GM12878 (cell line): ENCODE data around the gene STRA6. TPM values are rescaled to one million over a fixed set of nuclear protein-coding genes. Genes with fewer than 3 reads are reported as not detected.

Experiments used
- ATAC-seq: fragments of 200-7000 bp; cut with Tn5 transposase; 3 replicates; pipeline ENCODE4 v1.9.1; 2020; ENCODE audit warnings: mild to moderate bottlenecking, moderate library complexity
- BruUV-seq: library from RNA; stranded (reverse); fragments of 400-500 nt; replicated peaks from 2 replicates; lab custom pipeline; 2021; lab: Mats Ljungman, UMichigan
- CTCF ChIA-PET: fragments of 300-600 bp; sonication (Branson Sonifier 250); formaldehyde crosslinking; extraction: SDS; loops from one replicate; lab custom pipeline; 2021; ENCODE audit warnings: inconsistent platforms; lab: Yijun Ruan, JAX
- POLR2A ChIA-PET: fragments of 350-600 bp; formaldehyde crosslinking; extraction: SDS; loops from one replicate; lab custom pipeline; 2021; ENCODE audit warnings: inconsistent platforms; lab: Charles Lee
- RAD21 ChIA-PET: fragments of 300-600 bp; sonication (Branson Sonifier 250); formaldehyde crosslinking; loops from one replicate; lab custom pipeline; 2023; ENCODE audit warnings: antibody characterized with exemption; ENCODE audit not compliant: unreplicated experiment; lab: Charles Lee
- SMC1A ChIA-PET: fragments of 300-600 bp; sonication (Branson Sonifier 250); formaldehyde crosslinking; loops from one replicate; lab custom pipeline; 2023; ENCODE audit not compliant: unreplicated experiment, uncharacterized antibody; lab: Charles Lee
- DNase-seq: peaks from one replicate; pipeline ENCODE4 v3.0.0-alpha.2; 2011; ENCODE audit warnings: low read depth, low spot score
- FAIRE-seq: peaks from 3 replicates; lab custom pipeline; 2011; peaks lifted over from hg19 to GRCh38; lab: Jason Lieb, UNC
- H2AFZ ChIP-seq: 2 replicates; pipeline ENCODE4 v1.6.0; 2011; ENCODE audit warnings: low read depth, low read length, control low read depth; ENCODE audit not compliant: control insufficient read depth
- H3K27ac ChIP-seq: 2 replicates; pipeline ENCODE4 v1.5.1; 2011; ENCODE audit warnings: control low read depth; ENCODE audit not compliant: control insufficient read depth, insufficient read depth
- H3K27me3 ChIP-seq, 2 experiments: replicated peaks in 1 of 2; 2 replicates each; pipeline versions ENCODE4 v1.6.0 to v1.6.1; 2011; ENCODE audit warnings: low read length in 1 of 2; ENCODE audit not compliant: control insufficient read depth in 2 of 2, insufficient read depth in 2 of 2
- H3K36me3 ChIP-seq, 2 experiments: 2 replicates each; pipeline ENCODE4 v1.5.1; 2011; ENCODE audit warnings: low read length in 1 of 2; ENCODE audit not compliant: control insufficient read depth in 2 of 2, insufficient read depth in 2 of 2
- H3K4me1 ChIP-seq: 2 replicates; pipeline ENCODE4 v1.6.1; 2011; ENCODE audit warnings: mild to moderate bottlenecking, low read length, moderate library complexity, mixed read lengths; ENCODE audit not compliant: control insufficient read depth, insufficient read depth
- H3K4me2 ChIP-seq: 2 replicates; pipeline ENCODE4 v1.6.0; 2011; ENCODE audit warnings: control low read depth; ENCODE audit not compliant: control insufficient read depth, insufficient read depth
- H3K4me3 ChIP-seq: fragments of 200-600 bp; sonication (generic); 2 replicates; pipeline ENCODE4 v1.5.1; 2016
- H3K79me2 ChIP-seq: 2 replicates; pipeline ENCODE4 v1.6.0; 2011; ENCODE audit warnings: low read length; ENCODE audit not compliant: control insufficient read depth, insufficient read depth
- H3K9ac ChIP-seq: 2 replicates; pipeline ENCODE4 v1.8.0; 2011; ENCODE audit warnings: low read length, control low read depth, mixed read lengths; ENCODE audit not compliant: control insufficient read depth, insufficient read depth
- H3K9me3 ChIP-seq: replicated peaks from 3 replicates; pipeline ENCODE4 v1.5.1; 2011; ENCODE audit warnings: mild to moderate bottlenecking, low read length; ENCODE audit not compliant: control insufficient read depth, insufficient read depth
- H4K20me1 ChIP-seq: 2 replicates; pipeline ENCODE4 v1.6.0; 2011; ENCODE audit not compliant: control insufficient read depth, insufficient read depth
- CEBPB ChIP-seq, 2 experiments: fragments of 150-350 bp in 1 of 2; IDR thresholded peaks; 2 replicates each; pipeline ENCODE4 v1.6.1; 2012 to 2014; ENCODE audit warnings: low read depth in 2 of 2, low read length in 2 of 2, borderline replicate concordance in 1 of 2, inconsistent platforms in 1 of 2
- KLF5 ChIP-seq: fragments of 450-650 bp; IDR thresholded peaks from 2 replicates; pipeline ENCODE4 v1.6.1; 2014; ENCODE audit warnings: mild to moderate bottlenecking; ENCODE audit not compliant: partially characterized antibody
- PML ChIP-seq: IDR thresholded peaks from 2 replicates; pipeline ENCODE4 v1.6.1; 2012; ENCODE audit warnings: low read length, inconsistent platforms
- ZNF274 ChIP-seq: IDR thresholded peaks from one replicate; pipeline ENCODE4 v1.8.0; 2011; ENCODE audit not compliant: insufficient read length, insufficient read depth
- WGBS: methylation state at CpG from one replicate; pipeline ENCODE4 v1.1.6; 2016; ENCODE audit warnings: low lambda C conversion rate; ENCODE audit not compliant: insufficient replicate concordance, insufficient coverage; ENCODE audit errors: missing lambda C conversion rate; 5-methylcytosine and 5-hydroxymethylcytosine counted together
- in situ Hi-C: fragments of 300-500 bp; cut with MboI; formaldehyde crosslinking; loops from 9 replicates; pipeline ENCODE4 v1.14.3; 2018; ENCODE audit warnings: mixed read lengths
- intact Hi-C: fragments of 100-400 bp; cut with micrococcal nuclease; formaldehyde crosslinking; loops from one replicate; pipeline ENCODE4 v1.14.2; 2022; ENCODE audit not compliant: unreplicated experiment
- polyA plus RNA-seq, 11 experiments: library from polyadenylated mRNA; depleted of rRNA in 4 of 11; unstranded in 6 of 11; stranded (reverse) in 5 of 11; fragments of >200 nt; fragmentation: Nextera tagmentation in 4 of 11; fragmentation: Illumina TruSeq in 1 of 11; extraction: Ambion mirVana in 4 of 11; extraction: Trizol in 1 of 11; gene quantifications; 1 replicate in 1 of 11; 2 replicates in 10 of 11; pipeline versions ENCODE4 v1.2.1 to v1.2.3, GENCODE V29; 2011 to 2016; ENCODE audit warnings: inconsistent platforms in 2 of 11, missing spikeins in 2 of 11, low read depth in 1 of 11
- total RNA-seq, 4 experiments: library from RNA; depleted of rRNA in 3 of 4; stranded (reverse); fragments of >200 nt in 3 of 4; fragmentation: Illumina TruSeq in 1 of 4; extraction: Trizol in 1 of 4; gene quantifications; 2 replicates each; pipeline versions ENCODE4 v1.2.1 to v1.2.3, GENCODE V29; 2013 to 2021
- TF ChIP-seq, protein P1 (sequence below): fragments of 450-650 bp; IDR thresholded peaks from 2 replicates; pipeline ENCODE4 v1.6.1; 2016; ENCODE audit warnings: mild to moderate bottlenecking

Gene STRA6
- total and polyA plus RNA-seq, 10 of the 15 experiments (the other 5 are each of a cell fraction or from before 2014, with no cell fraction given), result 0.31 to 10.8 (median 5.8) TPM

DNA sequence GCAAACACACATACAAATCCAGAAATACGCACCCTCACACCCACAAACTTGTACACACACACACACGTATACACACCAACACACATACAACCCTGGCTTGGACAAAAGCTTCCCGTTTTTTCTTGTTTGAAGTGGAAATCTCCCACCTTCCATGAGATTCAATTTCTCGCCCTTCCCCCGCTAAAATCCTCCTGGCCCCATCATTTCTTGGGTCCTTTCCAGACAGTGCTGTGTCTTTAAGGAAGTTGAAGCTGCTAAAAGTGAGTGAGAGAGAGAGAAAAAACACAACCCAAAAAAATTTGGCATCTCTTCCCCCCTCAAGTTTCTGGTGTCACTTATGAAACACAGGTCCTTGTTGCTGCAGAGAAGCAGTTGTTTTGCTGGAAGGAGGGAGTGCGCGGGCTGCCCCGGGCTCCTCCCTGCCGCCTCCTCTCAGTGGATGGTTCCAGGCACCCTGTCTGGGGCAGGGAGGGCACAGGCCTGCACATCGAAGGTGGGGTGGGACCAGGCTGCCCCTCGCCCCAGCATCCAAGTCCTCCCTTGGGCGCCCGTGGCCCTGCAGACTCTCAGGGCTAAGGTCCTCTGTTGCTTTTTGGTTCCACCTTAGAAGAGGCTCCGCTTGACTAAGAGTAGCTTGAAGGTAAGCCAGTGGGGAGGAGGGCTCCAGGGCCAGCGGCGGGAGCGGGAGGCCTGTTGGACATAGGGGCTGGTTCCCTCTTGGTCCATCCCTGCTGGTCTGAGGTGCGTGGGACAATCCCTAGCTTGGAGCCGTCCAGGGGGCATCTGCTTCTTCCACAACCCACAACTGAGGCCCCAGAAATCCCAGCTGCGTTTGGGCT, 29.0 kb downstream of the STRA6 start, which contains the start of gene ISLR:
TSS of gene ISLR (plus strand) at position 331 of the 839 bp plus-strand sequence. CDS start 1,149 bp downstream, outside the sequence.
- H3K4me1 ChIP-seq, result peaks cover 13% of the 10 kb centered on the region
- no peaks in the 10 kb centered on the region for H4K20me1 ChIP-seq
- no peak for DNase-seq
- in situ Hi-C loops, result no loop called here
- no peak within 1 kb of the TSS; the same call in 1 of the 2 replicates for H3K9ac ChIP-seq
- POLR2A ChIA-PET, result no interaction called here
- FAIRE-seq, result no peak
- H3K27me3 ChIP-seq, result no peaks in the 10 kb centered on the region
- H3K4me2 ChIP-seq, result no peak within 1 kb of the TSS
- H3K9me3 ChIP-seq, result no peaks in the 10 kb centered on the region
- CTCF ChIA-PET, result interaction anchor here (0.9 kb wide), 1 partner anchor 12 kb away, joined by 3 read pairs; no protein-coding TSS in a partner anchor
- SMC1A ChIA-PET, result no interaction called here
- no peaks in the 10 kb centered on the region for H3K79me2 ChIP-seq
- intact Hi-C loops, result no loop called here
- no peak for TF ChIP-seq CEBPB (IDR thresholded peaks at IDR 0.05; ENCODE audit: borderline replicate concordance in 1 of 2, low read depth in 2 of 2, low read length in 2 of 2)
- TF ChIP-seq PML, result no peak
- TF ChIP-seq ZNF274, result no peak
- no peak for TF ChIP-seq KLF5
- TF ChIP-seq, protein P1, sequence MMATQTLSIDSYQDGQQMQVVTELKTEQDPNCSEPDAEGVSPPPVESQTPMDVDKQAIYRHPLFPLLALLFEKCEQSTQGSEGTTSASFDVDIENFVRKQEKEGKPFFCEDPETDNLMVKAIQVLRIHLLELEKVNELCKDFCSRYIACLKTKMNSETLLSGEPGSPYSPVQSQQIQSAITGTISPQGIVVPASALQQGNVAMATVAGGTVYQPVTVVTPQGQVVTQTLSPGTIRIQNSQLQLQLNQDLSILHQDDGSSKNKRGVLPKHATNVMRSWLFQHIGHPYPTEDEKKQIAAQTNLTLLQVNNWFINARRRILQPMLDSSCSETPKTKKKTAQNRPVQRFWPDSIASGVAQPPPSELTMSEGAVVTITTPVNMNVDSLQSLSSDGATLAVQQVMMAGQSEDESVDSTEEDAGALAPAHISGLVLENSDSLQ, result no peak
- H3K36me3 ChIP-seq, result no peaks in the 10 kb centered on the region
- peak within 1 kb of the TSS; percentile 23; the same call in 1 of the 2 replicates for H2AFZ ChIP-seq
- no peak within 1 kb of the TSS for H3K27ac ChIP-seq
- WGBS, result 63% methylated on average over 20 of the region's 20 CpGs
- RAD21 ChIA-PET, result no interaction called here
- BruUV-seq, result no TSS peak
- no peak for ATAC-seq
- no peak within 1 kb of the TSS for H3K4me3 ChIP-seq
